Lower leg skin (tissue), 4 donors: Measurements from ENCODE around the gene AGRN. TPM values are rescaled to one million over a fixed set of nuclear protein-coding genes. Genes with fewer than 3 reads are reported as not detected.

Experiments
- DNase-seq, 2 donors: peaks; one replicate each; pipeline ENCODE4 v3.0.0-alpha.2; 2019; ENCODE audit warnings: low spot score in 2 of 2
- H3K4me3 ChIP-seq: fragments of 200-600 bp; sonication (generic); 2 replicates; pipeline ENCODE4 v1.5.1; 2017; ENCODE audit warnings: mild to moderate bottlenecking, low read depth; ENCODE audit not compliant: poor library complexity, severe bottlenecking
- POLR2A ChIP-seq, 2 donors: fragments of 450-650 bp; IDR thresholded peaks; one replicate each; pipeline ENCODE4 v1.6.1; 2016 to 2017; ENCODE audit warnings: antibody characterized with exemption in 2 of 2, mild to moderate bottlenecking in 1 of 2, moderate library complexity in 1 of 2
- WGBS, 2 donors: methylation state at CpG; one replicate each; pipeline ENCODE4 v1.1.5; 2018; 5-methylcytosine and 5-hydroxymethylcytosine counted together
- intact Hi-C: fragments of 100-400 bp; cut with DNase I; formaldehyde crosslinking; loops from one replicate; pipeline ENCODE4 v1.15.0; 2023; ENCODE audit warnings: low total_unique reads
- total RNA-seq, 4 donors: library from RNA; depleted of rRNA; stranded (reverse); fragments of >200 nt; gene quantifications; one replicate each; pipeline ENCODE4 v1.1.0, GENCODE V29; 2016
- TF ChIP-seq, protein P1 (sequence below), 3 donors: fragments of 450-650 bp; IDR thresholded peaks; one replicate each; pipeline ENCODE4 v1.5.1; 2016; ENCODE audit warnings: antibody characterized with exemption in 3 of 3, mild to moderate bottlenecking in 3 of 3, moderate library complexity in 2 of 3

AGRN gene
- total RNA-seq, 4 donors from 2014 or later = 36.9 to 55.8 (median 54.6) TPM

DNA sequence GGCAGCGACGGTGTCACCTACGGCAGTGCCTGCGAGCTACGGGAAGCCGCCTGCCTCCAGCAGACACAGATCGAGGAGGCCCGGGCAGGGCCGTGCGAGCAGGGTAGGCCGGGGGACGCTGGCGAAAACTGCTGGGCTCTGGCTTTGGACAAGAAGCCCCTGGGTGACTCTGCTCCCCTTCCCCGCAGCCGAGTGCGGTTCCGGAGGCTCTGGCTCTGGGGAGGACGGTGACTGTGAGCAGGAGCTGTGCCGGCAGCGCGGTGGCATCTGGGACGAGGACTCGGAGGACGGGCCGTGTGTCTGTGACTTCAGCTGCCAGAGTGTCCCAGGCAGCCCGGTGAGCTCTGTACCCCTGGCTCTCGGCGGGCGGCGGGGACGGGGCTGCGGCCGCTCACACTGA lies 24.0 kb downstream of the AGRN start:
- DNase-seq = no peak
- WGBS, 2 donors = 93 to 96% methylated on average over 21 to 27 of the region's 33 CpGs
- intact Hi-C loops = no loop called here
- no peak overlapping the region for H3K4me3 ChIP-seq
- TF ChIP-seq, protein P1, sequence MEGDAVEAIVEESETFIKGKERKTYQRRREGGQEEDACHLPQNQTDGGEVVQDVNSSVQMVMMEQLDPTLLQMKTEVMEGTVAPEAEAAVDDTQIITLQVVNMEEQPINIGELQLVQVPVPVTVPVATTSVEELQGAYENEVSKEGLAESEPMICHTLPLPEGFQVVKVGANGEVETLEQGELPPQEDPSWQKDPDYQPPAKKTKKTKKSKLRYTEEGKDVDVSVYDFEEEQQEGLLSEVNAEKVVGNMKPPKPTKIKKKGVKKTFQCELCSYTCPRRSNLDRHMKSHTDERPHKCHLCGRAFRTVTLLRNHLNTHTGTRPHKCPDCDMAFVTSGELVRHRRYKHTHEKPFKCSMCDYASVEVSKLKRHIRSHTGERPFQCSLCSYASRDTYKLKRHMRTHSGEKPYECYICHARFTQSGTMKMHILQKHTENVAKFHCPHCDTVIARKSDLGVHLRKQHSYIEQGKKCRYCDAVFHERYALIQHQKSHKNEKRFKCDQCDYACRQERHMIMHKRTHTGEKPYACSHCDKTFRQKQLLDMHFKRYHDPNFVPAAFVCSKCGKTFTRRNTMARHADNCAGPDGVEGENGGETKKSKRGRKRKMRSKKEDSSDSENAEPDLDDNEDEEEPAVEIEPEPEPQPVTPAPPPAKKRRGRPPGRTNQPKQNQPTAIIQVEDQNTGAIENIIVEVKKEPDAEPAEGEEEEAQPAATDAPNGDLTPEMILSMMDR (IDR thresholded peaks at IDR 0.05) = no peak
- TF ChIP-seq POLR2A (IDR thresholded peaks at IDR 0.05) = no peak

DNA sequence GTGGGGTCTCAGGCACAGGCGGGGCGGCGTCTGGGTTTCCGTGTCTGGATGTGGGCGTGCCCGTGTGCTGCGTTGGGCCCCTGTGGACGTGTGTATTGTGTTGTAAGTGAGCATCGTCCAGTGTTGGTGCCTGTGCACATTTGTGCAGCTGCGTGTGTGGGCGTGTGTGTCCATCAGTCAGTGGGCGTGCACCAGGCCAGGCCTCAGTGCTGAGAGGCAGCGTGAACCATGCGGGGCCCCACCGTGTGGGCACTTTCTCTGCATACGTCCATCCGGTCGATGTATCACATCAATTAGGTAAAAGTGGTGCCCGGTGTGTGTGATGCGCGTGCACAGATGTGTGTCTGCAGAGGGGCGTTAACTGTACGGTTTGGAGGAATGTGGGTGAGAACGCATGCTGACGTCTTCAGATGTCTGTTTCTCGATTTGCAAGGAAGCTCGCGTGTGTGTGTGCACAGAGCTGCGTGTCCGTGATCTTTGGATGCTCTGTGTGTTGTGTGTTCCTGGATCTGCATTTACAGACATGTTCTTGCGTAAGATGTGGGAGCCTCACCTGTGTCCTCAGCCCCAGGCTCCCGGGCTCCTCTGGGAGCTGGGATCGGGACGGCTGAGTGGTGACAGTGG lies 24.6 kb downstream of the AGRN start:
- TF ChIP-seq, protein P1 (IDR thresholded peaks at IDR 0.05) = no peak
- TF ChIP-seq POLR2A (IDR thresholded peaks at IDR 0.05) = no peak
- H3K4me3 ChIP-seq = no peak overlapping the region
- intact Hi-C loops = no loop called here
- no peak for DNase-seq
- 90 to 93% methylated on average over 34 of the region's 34 CpGs for WGBS, 2 donors

DNA sequence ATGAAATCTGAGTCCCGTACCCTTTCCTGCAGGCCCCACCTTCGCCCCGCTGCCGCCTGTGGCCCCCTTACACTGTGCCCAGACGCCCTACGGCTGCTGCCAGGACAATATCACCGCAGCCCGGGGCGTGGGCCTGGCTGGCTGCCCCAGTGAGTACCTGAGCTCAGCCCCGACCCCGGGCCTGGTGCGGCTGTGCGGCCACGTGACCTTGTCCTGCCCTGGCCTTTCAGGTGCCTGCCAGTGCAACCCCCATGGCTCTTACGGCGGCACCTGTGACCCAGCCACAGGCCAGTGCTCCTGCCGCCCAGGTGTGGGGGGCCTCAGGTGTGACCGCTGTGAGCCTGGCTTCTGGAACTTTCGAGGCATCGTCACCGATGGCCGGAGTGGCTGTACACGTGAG lies 25.2 kb downstream of the AGRN start:
- 91 to 94% methylated on average over 23 of the region's 23 CpGs for WGBS, 2 donors
- no peak overlapping the region for H3K4me3 ChIP-seq
- intact Hi-C loops = no loop called here
- DNase-seq = no peak
- TF ChIP-seq POLR2A (IDR thresholded peaks at IDR 0.05) = no peak
- TF ChIP-seq, protein P1 (IDR thresholded peaks at IDR 0.05) = no peak

DNA sequence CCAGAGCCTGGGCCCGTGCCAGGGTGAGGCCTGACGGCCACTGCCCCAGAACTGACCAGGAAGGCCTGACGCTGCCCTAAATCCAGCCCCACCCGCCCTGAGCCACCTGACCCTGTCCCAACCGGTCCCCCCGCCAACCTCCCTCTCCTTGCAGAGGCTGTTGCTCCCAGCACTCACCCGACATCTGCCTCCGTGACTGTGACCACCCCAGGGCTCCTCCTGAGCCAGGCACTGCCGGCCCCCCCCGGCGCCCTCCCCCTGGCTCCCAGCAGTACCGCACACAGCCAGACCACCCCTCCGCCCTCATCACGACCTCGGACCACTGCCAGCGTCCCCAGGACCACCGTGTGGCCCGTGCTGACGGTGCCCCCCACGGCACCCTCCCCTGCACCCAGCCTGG lies 26.3 kb downstream of the AGRN start:
- no peak for TF ChIP-seq POLR2A (IDR thresholded peaks at IDR 0.05)
- TF ChIP-seq, protein P1 (IDR thresholded peaks at IDR 0.05) = no peak
- DNase-seq = no peak
- intact Hi-C loops = no loop called here
- 91 to 95% methylated on average over 20 of the region's 20 CpGs for WGBS, 2 donors
- no peak overlapping the region for H3K4me3 ChIP-seq

DNA sequence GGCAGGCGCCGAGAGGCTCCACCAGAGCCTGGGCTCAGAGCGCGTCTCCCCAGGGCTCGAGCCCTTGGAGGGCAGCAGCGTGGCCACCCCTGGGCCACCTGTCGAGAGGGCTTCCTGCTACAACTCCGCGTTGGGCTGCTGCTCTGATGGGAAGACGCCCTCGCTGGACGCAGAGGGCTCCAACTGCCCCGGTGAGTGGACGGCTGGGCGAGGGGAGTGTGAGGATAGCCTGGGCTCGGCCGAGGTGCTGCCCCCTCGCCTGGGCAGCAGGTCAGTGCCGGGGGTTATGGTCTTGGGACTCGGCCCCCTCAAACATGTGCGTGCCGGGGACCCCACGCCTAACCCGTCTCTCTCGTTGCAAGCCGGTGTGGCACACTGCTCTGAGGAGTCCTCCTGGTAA lies 26.8 kb downstream of the AGRN start:
- TF ChIP-seq, protein P1 (IDR thresholded peaks at IDR 0.05) = no peak
- TF ChIP-seq POLR2A (IDR thresholded peaks at IDR 0.05) = no peak
- WGBS, 2 donors = 98 to 99% methylated on average over 13 to 20 of the region's 26 CpGs
- intact Hi-C loops = no loop called here
- DNase-seq = no peak
- no peak overlapping the region for H3K4me3 ChIP-seq

DNA sequence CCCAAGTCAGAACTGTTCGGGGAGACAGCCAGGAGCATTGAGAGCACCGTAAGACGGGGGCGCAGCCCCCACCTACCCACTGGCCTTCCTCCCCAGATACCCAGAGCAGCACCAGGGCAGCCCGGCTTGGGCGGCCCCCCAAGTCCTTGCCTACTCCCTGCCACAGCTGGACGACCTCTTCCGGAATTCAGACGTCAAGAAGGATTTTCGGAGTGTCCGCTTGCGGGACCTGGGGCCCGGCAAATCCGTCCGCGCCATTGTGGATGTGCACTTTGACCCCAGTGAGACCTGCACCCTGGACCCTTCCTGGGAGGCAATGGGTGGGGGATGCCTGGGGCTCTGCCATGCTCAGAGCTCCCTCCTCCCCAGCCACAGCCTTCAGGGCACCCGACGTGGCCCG lies 27.5 kb downstream of the AGRN start:
- H3K4me3 ChIP-seq = no peak overlapping the region
- 96% methylated on average over 18 to 19 of the region's 19 CpGs for WGBS, 2 donors
- TF ChIP-seq, protein P1 (IDR thresholded peaks at IDR 0.05) = no peak
- no peak for TF ChIP-seq POLR2A (IDR thresholded peaks at IDR 0.05)
- no peak for DNase-seq
- intact Hi-C loops = no loop called here
